CD4-positive, alpha-beta T cell treated with Interleukin-15 for 4 hours (primary cell): ENCODE results near the gene UVSSA.
A peak's percentile ranks its signal among the peaks of the same experiment; 100 is the strongest.

Experiments used
- DNase-seq: peaks from one replicate; pipeline ENCODE4 v3.0.0-alpha.2; 2020; ENCODE audit warnings: low spot score

The UVSSA gene, protein sequence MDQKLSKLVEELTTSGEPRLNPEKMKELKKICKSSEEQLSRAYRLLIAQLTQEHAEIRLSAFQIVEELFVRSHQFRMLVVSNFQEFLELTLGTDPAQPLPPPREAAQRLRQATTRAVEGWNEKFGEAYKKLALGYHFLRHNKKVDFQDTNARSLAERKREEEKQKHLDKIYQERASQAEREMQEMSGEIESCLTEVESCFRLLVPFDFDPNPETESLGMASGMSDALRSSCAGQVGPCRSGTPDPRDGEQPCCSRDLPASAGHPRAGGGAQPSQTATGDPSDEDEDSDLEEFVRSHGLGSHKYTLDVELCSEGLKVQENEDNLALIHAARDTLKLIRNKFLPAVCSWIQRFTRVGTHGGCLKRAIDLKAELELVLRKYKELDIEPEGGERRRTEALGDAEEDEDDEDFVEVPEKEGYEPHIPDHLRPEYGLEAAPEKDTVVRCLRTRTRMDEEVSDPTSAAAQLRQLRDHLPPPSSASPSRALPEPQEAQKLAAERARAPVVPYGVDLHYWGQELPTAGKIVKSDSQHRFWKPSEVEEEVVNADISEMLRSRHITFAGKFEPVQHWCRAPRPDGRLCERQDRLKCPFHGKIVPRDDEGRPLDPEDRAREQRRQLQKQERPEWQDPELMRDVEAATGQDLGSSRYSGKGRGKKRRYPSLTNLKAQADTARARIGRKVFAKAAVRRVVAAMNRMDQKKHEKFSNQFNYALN

DNA sequence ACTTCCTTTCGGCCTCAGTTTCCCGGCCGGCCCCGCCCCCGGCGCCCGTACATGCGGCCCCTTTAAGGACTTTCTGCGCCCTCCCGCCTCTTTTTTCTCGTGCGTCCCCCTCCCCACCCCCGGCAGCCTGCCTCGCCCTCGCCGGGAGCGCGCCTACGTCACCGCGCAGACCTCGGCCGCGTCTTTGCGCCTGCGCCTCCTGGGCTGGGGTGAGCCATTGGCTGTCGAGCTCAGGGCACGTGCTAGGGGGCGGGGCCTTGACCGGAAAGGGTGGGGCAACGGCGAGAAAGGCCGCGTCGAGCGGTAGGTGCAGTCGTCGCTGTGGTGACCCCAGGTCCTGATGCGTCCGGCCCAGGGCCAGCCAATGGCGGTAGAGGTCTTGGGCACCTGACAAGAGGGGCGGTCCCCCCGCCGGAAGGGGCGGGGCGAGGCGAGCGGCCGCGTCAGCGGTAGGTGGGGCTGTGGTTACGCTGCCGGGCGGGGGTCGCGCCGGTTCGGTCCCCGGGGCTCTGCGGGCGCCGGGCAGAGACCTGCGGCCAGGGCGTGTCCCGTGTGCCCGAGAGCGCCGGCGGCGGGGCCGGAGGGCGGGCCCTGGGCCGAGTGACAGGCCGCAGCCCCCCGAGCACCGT, at the start of gene UVSSA:
Gene UVSSA (plus strand): TSS at position 428 of the 629 bp plus-strand sequence. CDS start 884 bp downstream, outside the sequence.
- peak; percentile 100 for DNase-seq

DNA sequence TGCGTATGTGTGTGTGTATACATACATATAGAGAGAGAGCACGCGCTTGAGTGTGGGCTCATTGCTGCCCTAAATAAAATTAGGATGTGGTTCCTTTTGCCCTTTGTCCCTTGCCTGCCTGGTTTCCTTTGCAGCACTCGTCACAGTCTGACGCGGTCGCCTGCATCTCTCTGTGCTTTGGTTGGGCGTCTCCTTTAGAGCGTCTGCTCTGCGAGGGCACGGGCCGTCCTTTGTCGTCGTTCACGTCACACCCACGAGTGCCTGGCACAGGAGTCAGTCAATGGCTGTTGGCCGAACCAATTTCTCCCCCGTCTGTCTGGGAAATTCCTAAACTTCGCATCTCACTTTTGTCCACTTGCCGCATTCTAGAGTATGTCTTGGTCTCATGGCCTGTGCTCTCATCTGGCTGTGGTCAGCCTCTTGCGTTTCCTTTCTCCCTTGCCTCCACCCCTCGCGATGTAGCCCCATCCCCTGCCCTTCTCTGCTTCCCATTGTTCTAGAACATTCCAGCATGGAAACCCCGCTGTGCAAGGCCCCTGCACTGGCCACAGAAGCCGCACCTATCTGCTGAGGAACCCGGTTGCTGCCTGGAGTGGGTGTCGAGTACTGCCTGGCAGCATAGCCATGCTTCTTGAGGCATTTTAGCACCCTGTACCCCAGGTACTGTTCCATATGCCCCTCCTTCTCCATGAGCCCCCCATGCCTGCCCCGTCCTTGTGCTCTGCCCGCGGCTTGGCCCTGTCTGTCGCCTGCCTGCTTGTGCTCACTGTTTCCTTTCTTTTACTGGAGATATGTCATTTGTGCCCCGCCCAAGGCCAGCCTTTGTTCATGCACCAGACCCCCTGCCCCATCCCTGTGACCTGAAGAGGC, 49.3 kb upstream of the UVSSA start:
- DNase-seq: no peak

DNA sequence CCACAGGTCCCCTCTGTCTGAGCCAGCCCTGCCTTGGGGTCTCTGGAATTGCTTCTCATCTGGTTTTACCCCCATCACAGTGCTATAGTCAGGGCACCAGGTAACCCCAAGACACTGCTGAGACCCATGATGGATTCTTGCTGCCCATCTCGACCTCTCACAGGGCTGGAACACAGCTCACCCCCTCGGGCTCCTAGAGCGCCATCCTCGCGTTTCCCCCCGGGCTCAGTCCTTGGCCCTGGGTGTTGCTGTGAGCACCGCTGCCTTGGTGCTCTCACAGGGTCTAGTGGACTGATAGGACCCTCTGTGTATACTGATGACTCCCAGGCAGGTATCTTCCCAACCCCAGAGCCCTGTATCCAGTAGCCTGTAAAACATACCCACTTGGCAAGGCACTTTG, 48.5 kb upstream of the UVSSA start:
- DNase-seq: no peak

DNA sequence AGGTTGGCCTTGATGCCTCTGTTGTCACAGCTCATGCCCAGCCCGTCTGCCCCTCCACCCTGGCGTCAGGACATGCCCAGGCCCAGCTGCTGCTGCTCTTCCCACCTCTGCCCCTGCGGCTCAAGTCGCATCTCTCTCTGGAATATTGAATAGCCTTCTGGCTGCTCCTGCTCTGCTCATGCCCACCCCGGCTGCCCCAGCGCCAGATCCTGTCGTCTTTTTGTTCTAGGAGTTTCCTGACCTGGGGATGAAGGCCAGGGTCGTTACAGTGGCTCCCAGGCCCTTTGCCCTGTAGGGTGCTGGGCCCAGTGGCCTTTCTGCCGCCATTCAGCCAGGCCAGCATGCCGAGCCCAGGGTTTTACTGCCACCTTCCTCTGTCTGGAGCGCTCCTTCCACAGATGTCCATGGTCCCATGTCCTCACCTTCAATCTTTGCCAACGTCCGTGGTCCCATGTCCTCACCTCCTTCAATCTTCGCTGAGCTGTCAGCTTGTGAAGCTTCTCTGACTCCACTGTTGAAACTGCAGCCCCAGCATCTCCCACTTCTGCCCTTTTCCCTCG, 47.6 kb upstream of the UVSSA start:
- DNase-seq: no peak

DNA sequence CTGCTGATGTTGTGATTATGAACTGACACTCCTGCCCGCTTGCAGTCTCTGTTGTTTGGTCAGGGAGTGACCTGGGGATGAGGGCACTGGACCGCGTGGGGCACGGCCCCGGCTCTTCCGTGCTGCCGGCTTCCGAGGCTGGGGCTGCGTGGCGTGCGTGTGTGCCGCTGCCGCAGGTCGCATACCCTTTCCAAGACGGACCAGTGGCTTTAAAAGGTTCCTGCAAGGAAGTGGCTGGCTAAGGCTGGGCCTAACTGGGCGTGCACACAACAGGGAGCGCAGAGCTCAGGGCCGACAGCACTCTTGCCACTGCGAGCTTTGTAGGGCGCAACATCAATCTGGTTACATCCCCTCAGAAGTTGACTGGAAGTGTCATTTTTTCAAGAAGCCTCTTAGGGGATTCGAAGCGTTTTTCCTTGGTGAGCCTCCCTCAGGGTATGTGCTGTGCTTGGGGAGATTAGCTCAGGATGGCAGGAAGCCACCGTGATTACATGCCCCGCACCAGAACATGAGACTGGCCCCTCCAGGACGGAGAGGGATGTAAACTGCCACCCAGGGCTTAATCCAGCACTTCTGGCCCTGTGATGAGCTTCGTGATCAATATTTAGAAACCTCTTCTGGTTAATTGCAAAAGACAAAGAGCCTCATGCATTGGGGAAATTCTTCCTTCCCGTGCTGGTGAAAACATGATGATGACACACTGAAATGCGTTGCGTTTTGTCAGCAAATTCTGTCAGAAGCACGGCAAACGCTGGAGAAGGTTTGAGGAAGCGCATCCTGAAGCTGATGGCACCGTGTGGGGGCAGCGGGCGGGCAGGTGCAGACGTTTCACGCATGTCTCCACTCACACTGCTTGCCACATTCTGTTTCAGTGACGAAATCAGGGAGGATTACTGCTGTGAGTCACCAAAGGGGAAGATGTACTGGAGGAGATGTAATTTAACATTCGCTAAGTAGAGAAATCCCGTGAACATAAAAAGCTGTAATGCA, 46.2 kb upstream of the UVSSA start:
- peak; percentile 12 for DNase-seq

DNA sequence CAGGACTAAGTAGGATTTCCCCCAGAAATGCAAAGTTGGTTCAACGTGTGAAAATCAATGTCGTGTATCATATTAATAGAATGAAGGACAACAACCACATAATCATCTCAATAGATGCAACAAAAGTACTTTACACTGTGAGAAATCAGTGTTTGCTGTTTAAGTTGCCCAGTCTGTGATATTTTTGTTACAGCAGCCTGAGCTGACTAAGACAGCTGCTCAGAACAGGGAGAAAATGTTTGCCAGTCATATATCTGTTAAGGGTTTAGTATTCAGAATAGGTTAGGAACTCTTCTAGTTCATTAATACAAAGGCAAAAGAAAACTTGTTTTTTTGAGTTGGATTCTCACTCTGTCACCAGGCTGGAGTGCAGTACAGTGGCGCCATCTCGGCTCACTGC, 44.8 kb upstream of the UVSSA start:
- DNase-seq: no peak

DNA sequence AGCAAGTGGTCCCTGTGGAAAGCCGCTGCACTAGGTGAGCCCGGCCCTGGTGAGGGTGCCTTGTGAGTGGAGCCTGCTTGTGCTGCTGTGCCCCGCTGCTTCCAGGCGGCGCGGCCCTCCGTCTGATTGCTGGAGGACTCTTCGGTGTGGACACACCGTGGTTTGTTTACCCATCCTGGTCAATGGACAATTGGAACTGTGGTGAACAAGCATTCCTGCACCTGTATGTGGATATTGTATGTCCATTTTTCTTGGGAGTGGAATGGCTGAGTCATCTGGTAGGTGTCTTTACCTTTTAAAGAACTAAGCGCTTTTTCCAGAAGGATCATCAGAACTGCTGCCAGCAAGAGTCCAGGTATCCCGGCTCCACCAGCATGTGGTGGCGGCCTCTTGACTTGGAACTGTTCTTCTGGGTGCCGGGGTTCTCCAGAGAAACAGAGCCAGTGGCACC, 41.7 kb upstream of the UVSSA start:
- DNase-seq: no peak

DNA sequence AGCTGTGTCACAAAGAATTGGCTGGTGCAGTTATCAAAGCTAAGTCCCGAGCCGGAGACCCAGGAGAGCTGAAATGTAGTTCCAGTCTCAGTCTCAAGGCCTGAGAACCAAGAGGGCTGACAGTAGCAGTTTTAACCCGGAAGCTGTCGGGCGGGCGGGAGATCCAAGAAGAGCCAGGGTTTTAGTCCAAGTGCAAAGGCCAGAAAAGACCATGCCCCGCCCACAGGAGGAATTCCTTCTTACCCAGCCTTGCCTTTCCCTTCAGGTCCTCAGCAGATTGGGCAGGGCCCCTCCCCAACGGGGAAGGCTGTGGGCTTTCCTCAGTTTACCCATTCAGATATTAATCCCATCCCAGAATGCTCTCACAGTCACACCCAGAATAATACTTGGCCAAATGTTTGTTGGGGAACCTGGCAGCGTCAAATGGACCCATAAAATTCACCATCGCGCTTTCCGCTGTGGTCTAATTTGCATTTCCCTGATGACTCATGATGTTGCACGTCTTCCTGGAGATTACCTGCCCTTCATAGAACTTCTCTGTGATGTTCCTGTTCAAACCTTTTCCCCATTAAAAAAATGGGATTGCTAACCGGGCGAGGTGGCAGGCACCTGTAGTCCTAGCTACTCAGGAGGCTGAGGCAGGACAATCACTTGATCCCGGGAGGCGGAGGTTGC, 41.1 kb upstream of the UVSSA start:
- peak; percentile 54 for DNase-seq

DNA sequence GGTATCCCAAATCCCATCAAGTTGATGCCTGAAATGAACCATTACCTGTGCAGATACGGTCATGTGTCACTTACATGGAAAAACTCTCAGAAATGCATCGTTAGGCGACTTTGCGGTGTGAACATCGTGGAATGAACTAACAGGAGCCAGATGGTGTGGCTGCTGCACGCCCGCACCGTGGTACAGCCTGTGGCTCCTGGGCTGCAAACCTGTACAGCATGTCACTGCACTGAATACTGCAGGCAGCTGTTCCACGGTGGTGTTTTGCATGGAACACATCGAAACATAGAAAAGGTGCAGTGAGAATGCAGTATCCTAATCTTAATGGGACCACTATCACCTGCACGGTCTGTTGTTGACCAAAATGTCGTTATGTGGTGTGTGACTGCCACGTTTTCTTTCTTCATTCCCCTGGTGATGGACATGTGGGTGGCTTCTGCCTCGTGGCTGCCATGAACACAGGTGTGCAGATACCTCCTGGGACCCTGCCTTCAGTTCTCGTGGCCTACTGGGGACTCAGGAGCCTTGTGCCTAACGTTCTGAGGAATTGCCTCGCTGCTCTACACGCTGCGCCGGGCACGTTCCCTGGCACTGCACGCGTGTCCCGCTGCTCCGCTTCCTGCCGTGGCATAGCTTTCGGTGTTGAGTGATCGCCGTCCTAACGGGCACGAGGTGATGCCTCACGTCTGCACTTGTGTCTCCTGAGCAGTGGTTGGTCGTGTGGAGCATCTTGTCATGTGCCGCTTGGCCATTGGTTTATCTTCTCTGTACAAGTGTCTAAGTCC, 38.9 kb upstream of the UVSSA start:
- DNase-seq: no peak

DNA sequence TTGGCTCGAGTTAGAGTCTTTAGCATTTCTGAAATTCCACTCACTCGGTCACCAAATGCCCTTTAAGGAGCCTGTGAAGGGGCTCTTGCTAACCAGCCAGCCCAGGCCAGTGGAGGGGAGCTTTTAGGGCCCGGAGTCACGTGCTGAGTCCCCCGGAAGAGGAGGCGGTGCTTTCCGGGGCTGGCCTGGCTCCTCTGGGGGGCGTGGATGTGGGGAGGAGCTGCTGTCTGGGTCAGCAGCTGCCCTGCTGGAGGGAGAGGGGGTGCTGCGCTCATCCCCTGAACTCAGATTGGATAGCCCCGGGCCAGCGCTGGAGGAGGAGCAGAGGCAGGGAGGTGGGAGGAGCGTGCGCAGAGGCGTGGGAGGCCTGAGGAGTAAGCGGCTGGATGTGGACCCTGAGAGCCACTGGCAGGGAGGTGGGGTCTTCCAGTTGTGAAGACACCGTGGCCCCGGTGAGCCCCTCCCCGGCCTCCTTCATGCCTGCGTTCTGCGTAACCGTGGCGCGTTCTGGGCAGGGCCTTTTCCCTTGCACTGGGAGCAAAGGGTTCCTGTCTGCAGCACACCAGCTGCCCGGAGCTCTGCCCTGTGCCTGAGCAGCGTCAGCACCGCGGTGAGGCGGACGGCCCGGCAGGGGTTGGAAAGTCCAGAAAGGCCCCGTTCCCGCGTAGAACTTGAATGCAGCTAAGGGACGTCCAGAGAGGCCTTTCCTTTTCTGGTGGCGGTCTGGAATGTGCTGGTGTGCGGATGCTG, 37.6 kb upstream of the UVSSA start:
- DNase-seq: peak; percentile 40

DNA sequence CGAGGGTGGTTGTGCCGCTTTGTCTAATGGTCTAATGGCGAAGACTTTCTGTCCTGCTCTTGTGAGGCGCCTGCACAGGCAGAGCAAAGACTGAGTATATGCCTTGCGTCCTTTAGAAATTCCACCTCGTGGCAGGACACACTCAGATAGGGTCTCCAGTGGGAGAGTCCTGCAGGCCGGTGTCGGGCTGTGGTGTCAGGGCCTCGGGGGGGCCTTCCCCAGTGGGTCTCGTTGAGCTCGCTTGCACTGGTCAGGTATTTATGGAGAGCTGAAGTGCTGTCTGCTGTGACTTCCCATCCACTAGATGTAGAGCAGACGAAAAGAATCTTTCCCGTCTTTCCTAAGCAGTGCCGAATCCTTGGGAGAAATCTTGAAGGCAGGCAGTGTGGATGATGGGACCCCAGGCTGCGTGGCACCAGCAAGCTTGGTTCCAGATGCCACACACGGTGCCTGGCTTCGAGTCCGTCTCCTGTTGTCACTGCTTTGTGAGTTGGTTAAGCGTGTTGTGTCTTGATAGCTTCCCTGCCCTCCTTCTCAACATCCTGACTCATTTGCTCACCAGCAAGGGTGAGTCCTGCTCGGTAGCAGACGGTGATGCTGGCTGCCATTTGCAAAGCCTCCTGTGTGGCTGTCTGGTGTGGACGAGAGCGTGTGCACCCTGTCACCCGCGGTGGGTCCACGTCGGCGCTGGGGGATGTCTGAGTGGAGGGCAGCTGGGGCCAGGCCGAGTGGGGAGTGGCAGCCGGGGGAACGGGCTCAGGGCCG, 36.8 kb upstream of the UVSSA start:
- no peak for DNase-seq

DNA sequence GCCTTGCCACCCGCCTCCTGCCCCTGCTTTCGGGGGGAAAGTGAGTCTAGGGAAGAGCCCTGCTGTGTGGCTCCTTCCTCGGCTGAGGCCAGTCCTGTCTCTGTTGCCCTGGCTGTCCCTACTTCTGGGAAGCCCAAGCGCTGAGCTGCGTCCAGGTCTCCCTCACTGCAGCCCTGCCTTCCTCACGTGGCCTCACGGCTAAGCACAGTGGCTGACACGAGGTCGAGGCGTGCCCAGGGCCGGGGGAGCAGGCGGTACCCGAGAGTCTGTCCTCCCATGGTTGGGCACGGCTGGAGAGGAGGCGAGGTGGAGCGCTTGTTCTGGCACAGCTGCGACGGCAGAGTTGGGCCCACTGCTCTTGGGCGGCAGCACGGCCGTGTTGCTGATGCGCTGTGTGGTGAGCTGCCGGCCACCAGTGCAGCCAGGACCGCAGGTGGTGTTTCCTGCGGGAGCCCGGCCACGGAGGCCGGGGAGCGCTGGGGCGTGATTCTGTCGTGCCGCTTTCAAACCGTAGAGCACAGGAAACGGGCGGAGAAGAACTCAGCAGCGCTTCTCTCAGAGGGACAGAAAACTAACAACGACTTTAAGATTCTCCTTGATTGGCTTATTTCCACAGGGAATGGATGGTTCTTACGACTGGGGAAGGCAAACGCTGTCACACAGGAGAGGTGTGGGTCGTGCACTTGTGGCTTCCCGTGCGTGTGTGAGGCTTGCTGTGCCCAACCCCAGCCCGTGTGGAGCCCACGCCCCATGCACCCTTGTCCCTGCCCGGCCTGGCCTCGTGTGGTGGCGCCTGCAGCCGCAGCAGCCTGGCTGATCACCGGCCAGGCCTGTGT, 36.0 kb upstream of the UVSSA start:
- no peak for DNase-seq

DNA sequence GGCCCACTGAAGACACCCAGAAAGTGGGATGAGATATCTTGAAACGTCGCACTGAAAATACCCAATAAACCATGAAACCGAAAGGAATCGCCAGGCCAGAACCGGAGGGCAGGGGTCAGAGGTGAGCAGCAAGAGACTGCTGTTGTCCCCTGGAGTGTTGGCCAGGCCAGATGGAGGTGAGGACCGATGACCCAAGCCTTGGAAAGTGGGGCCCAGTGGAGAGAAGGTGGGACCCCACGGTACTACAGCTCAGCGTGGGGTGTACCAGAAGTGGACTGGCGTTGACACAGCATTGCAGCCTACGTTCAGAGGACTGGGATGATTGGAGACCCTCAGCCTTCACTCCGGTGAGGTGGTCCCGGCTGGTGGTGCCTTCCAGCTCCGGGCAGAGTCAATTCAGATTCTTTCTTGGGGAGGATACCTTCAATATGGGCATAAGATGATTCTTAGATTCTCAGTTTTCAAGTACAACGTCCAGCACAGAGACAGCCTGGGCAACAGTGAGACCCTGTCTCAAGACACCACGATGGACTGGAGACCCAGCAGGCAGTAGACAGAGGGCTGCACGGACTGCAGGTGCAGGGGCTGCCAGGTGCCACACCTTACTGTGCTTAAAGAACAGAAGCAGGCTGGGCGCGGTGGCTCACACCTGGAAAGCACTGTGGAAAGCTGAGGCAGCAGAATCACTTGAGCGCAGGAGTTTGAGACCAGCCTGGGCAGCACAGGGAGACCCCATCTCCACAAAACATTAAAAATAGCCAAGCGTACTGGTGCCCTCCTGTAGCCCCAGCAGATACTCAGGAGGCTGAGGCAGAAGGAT, 34.0 kb upstream of the UVSSA start:
- DNase-seq: no peak

DNA sequence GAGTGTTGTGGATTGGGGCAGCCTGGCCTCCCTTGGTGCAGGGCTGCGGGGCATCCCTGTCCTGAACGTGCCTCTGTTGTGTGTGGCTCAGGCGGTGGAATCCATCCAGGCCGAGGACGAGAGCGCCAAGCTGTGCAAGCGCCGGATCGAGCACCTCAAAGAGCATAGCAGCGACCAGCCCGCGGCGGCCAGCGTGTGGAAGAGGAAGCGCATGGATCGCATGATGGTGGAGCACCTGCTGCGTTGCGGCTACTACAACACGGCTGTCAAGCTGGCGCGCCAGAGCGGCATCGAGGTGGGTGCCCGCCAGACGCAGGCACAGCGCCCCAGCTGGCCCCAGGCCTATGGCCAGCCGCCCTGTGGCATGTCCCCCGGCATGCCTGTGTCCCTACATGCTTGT, 31.7 kb upstream of the UVSSA start:
- DNase-seq: no peak

DNA sequence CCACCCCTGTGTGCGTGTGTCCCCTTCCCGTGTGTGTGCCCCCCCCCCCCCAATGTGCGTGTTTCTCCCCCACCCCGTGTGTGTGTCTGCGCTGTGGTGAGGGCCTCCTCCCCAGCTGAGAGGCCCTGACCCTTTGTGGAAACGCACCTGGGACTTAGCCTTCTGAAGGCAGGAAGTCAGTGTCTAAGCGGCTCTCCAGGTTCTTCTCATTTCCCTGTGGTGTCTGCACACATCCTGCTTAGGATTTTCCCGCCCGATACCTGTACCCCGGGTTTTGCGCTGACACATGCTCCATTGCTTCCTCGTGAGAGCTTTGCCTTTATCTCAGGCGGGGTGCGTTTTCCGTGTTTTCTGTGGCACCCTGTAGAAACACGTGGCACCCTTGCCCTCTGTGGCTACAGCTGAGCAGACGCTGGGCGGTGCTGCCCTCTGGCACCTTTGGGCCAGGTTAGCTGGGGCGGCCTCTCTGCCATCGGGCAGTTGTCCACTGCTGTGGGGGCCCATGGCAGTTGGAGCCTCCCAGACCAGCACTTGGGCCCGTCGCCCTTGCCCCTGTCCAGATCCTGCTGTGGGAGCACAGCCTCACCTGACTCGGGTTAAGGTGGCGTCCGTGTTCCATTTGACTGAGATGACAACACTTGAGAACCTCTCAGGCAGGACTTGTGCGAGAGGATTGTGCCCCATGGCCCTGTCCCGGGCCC, 31.0 kb upstream of the UVSSA start:
- no peak for DNase-seq
